Measurements from ENCODE around the gene ELMO1.

ELMO1 gene

DNA sequence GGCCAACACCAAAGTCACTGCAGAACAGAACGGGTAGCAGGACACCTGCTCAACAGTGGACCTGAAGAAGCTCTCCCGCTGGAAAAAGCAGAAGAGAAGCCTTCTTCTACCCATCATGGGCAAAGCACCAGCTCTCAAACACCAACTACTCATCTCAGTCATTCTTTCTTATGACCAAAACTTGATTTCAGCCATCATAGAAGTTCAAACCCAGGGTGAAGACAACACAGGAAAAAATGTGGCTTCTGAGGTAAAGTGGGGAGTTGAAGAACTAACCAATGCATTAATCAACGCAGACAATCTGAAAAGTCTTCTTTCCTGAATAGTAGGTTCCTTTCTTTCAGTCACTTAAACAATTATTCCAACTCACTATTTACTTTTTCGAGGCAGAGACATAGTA is 83.3 kb downstream of the ELMO1 start:
- DNase-seq = no peak

DNA sequence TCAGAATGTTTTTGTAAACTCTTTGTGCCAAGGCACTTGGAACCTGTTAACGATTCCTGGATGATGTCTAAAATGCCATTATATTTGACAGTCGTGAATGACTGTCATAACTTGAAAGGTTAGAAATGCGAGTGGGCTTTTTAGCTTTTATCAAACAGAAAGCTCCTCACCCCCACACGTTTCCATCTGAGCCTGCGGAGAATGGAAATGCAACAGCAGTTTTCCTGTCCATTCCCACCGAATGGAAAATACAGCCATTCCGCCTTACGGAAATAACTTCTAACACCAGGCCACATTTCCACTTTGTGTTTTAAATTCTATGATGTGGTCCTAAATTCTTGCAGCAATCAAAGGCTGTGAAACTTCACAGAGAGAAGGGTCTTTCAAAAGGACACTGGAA is 83.8 kb downstream of the ELMO1 start:
- no peak for DNase-seq

DNA sequence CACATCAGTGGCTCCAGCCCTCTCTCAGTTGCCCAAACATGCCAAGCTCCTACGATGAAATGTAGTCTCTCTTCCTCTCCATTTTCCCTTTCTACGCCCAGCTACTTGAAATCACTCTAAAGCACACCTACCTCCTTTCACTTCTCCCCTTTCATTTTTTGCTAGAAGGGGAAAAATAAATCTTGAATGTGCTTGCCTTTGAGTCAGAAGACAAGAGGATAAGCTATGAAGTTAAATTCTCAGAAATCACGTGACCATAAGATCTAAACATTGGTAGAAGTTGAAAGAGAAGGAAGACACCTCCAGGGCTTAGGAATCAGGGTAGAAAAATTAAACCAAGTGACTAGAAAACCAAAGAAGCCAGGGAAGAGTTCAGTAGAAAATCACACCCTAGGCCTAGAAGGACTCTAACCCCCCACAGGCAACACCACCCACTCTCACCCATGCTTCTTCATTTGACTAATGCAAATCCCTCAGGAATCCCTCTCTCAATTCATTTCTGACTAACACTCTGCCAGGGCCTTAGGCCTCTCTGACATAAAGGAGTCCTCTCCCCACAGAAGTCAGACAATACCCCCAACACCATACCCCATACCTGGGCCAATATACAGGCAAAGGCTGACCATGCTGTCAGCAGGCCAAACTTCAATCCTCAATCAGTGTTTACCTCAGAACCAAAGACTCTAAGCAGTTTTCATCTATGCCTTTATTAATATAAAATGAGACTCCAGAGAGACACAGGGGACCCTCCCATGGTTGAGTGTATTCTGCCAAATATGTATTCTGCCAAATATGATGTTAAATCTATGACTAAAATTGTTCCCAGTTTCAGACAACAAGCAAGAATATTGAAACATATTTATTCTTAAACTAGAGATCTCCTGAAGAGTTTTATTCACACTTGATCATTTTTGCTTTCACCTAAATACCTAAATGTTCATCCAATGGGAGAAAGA is 84.8 kb downstream of the ELMO1 start:
- DNase-seq = peak; percentile 18 to 76

DNA sequence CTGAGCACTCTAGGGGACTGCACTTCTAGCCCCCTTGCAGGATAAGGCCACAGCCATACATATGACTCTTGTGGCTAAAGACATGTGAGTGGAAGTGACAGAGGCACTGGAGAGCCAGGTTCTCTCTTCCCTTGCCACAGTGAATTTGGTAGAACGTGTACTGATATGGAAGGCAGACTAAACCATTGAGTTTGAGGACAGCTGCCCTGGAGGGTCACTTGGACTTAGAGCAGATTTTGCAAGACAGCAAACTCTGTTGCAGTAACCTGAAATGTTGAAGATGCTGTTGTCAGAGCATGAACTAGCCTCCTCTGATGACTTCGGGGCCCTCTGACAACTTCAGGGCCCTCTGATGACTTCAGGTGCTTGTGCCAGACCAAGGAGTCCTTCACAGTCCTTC is 85.9 kb downstream of the ELMO1 start:
- DNase-seq = no peak

DNA sequence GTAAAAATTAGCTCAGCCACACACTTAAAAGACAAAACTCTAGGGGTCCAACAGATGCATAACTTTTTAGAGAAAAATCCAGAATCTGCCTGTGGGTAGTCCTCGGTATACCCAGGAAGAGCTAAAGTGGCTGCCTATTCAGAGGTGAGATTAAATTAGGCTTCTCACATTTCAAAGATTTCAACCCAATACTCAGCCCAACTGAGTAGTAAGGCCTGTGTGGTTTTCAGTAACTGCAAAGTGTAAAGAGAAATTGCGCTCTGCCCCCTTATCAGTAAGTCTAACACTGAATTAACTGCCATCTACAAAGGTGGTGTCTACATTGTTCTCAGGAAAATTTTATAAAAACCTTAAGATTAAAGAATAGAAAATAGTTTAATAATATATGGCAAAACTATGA is 88.2 kb downstream of the ELMO1 start:
- DNase-seq = no peak

DNA sequence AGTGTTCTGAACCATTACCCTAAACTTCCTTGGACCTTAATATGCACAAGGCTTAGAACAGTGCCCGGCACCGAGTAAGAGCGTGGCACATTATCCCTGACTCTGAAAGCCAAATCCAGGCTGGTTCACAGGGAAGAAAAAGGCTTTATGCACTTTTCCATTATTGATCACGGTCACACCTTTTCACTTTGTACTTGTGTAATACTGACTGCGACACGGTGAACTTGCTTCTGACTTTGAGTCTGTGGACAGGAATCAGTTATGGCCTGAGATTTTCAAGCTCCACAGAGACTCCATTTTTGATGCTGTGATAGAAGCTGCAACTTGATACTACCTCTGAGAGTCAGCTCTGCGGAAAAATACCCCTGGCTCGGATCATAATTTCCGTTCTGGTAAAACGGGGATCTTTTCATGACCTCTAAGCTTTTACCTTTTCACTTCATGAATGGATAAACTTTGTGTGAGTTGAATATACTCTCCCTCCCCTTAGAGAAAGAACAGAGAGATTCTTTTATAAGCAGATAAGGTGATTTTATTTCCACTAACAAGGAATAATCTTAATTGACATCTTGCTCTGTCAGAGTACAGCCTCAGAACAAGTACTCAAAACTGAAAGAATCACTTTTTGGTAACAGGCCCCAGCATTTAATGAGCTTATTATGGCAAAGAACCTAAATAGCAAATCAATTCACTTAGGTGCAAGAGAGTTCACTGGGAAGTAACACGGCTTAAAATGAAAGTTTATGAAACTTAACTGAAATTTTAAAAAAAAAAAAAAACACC is 88.8 kb downstream of the ELMO1 start:
- no peak for DNase-seq

DNA sequence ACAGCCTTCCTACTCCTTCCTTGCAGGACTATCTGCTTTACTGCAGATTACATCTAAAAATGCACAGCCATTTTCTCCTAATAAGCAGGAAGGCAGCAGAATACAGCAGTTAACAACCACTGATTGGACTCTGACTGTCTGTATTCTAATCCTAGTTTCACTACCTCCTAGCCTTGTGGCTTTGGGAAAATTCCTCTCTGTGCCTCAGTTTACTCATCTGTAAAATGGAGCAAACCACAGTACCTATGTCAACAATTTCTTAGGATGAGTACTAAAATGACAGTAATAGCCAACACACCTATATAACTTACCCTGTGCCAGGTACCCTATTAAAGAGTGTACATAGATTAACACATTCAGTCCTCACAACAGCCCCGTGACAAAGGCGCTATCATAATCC is 89.5 kb downstream of the ELMO1 start:
- no peak for DNase-seq

DNA sequence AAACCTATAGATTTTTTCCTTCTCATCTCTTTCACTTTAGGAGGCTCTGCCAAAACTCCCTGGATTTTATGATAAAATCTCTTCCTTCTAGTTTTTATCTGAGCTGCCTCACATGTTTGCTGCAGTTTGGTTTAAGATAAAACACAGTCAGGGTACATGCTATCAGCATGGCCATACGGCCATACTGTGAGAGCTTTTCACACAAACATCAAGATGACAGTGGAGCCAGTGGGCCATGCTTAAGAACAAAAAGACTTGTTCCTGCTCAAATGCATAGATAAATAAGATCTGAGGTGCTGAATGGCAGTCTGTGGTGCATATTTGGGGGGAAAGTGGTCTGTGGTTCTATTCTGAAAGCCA is 91.0 kb downstream of the ELMO1 start:
- no peak for DNase-seq

DNA sequence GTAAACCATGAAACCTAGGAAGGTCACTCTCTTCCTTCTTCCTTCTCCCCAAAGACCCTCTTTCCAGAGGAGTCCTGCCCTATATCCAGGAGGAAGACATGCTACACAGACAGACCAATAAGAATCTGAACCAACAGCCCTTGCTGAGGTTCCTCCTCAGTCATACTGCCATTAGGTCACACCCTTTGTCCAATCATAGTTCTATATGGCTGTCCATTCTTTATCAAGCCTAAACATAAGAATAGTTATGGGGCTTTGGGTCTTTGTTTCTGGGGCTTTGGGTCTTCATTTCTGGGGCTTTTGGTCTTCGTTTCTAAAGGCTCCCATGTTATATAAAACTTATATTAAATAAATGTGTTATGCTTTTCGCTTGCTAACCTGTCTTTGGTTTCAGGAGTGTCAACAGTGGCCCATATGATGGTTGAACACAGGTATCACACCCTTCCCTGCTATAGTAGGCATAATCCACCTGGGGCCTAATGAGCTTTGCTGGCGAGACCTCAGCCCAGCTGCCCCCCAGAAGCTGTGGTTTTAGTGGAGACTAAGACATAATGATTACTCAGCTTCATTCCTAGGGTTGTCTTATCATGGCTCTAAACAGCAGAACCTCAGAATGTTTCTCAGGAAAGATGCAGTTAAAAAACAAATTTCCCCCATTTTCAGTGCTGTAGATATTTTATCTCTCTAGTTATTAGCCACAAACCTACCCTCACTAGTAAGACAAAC is 91.6 kb downstream of the ELMO1 start:
- DNase-seq = no peak

DNA sequence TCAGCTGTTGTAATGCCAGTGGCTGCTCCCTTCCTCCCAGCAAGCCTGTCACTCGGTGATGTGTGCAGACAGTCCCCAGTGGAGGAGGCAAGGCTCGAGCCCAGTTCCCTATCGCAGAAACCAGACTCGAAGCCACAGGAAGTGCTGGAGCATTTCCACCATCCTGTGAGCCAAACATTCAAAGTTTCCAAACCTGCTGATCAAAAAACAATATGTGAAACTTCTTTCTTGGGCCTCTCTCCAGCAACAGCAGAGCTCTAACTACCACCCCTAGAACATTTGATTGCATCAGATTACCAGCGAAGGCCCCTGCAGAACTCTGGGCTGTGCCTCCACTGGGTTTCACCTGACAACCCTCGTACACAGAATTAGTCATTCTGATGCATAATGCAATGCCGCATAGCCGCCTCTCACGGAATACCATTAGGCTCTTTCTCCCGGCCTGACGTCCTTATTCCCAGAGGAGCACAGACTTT is 94.0 kb downstream of the ELMO1 start:
- peak in 1 of 2 experiments; percentile 69 for DNase-seq

DNA sequence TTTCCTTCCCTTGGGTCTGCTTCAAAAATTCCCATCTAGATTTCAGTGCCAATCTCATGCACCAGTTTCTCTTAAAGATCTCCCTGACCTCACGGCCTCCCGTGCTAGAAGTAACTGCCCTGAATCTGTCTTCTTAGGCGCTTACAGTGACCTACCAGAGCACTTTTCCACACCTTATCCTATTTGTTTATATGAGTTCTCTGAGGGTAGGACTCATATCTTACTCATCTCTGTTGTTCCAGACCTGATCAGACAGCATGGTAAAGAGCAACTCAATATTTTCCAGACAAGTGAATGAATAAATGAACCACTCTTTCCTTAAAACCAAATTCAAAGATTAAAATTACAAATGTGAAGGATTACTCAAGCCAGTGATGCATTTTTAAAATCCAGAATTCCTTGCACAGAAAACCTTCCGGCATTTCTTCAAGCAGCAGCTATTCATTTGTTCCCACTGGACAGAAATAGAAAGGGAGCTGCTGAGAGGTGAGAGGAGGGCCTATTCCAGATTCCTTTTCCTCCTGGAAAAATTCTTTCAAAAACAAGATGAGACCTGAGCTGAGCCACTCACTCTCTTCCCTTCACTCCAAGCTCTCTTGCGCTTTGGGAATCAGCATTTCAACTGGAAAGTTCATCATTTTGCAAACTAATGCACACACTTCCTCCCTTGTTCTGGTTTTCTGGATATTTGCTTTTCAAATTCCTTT is 94.6 kb downstream of the ELMO1 start:
- DNase-seq = no peak

DNA sequence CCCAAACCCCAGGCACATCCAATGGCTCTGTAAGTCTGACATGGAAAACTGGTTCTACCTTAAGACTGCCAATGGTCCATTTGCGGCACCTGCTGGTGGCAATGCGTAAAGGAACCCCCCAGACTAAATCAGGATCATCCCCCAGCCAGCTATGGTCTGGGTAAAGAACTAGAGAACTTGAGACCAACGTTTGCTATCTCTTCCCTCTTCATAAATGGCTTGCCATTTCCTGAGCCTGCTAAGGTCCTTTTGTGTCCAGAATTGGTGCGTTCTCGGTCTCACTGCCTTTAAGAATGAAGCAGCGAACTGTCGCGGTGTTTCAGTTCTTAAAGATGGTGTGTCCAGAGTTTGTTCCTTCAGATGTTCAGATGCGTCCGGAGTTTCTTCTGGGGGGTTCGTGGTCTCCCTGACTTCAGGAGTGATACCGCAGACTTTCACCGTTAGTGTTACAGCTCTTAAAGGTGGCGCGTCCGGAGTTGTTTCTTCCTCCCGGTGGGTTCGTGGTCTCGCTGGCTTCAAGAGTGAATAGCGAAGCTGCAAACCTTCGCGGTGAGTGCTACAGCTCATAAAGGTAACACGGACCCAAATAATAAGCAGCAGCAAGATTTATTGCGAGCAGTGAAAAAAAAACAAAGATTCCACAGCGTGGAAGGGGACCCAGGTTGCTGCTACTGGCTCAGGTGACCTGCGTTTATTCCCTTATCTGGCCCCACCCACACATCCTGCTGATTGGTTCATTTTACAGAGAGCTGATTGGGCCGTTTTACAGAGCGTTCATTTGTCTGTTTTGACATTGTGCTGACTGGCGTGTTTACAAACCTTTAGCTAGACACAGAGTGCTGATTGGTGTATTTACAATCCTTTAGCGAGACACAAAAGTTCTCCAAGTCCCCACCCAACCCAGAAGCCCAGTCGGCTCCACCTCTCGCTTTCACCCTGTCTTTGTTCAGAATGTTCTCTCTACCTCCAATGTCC is 95.4 kb downstream of the ELMO1 start:
- peak; percentile 32 to 75 for DNase-seq

DNA sequence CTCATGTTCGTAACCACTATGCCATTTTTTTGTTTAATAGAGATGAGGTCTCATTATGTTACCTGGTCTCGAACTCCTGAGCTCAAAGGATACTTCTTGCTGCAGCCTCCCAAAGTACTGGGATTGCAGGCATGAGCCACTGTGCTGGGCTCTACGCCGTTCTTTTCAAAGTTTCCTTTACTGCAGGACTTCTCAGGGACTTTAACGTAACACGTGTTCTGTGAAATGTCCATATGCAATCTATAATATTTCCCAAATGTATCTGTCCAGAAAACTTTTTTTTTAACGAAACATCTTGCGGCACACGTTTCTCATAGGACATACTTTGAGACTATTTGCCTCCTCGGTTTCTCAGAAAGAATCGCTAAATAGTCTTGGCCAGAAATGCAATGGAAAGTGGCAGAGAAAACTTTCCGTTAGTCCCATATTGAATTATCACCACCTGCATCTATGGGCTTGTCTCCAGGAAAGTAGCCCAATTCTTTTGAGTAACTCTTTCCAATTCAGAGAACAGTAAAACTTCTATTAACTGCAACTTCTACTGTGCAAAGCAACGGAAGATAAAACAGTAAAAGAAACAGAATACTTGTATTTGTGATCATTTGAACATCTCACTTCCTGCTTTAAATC is 96.3 kb downstream of the ELMO1 start:
- DNase-seq = no peak

DNA sequence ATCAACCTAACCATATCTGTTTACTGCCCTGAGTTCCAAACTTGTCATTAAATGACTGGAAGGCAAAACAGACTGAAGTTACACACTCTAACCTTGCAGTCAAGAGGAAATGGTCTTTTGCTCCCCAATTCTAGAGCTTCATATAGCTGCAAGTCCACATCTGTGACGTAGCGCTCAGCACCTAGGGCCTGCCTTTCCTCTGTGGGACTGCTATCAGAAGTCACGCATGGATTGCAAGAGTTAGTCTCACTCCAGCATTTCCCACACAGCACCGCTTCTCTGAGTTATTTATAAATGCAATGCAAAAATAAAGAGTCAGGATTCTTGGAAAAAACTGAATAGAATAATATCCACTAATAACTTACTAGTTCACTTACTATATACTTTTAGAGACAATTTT is 96.9 kb downstream of the ELMO1 start:
- DNase-seq = no peak

DNA sequence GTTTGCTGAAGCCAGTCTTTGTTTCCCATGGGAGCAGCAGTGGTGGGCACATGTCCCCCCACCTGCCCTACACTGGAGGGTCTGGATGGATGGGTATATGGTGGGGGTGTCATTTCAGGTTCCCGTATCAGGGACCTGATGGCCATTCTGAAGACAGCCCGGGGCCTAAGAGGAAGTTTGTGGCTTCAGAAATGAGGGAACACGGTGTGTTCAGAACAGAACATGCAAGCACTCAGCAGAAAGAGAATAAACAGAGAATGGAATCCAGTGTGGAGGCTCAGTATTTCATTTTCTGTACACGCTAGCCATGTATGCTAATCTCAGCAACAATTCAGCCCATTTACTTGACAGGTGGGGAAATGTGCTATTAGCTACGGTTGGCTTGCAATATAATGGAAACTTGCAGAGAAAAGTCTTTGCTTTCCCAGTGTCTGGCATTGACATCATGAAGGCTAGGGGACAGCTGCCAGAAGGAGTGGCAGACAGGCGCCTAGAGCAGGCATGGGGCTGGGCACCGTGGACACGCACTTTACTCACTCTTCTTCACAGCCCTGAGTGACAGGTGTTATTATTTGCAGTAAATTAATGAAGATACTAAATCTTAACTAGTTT is 98.6 kb downstream of the ELMO1 start:
- DNase-seq = no peak

DNA sequence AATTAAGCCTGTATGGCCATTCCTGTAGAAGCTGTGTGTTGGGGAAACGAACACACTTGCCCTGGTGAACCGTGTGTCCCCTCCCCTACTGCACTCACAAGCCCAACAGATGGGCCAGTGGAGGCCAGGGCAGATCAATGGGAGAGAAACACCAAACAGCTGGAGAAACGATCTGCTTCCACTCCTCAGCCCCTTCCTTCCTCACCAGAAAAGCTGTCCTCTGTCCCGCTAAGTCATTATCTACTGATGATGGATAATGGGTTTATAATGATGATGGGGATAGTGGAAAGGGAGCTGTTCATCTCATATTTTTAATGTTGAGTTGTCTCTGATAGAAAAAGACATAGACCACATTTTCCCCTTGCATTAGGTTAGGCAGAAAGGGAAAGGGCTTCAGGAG is 99.7 kb downstream of the ELMO1 start:
- no peak for DNase-seq

DNA sequence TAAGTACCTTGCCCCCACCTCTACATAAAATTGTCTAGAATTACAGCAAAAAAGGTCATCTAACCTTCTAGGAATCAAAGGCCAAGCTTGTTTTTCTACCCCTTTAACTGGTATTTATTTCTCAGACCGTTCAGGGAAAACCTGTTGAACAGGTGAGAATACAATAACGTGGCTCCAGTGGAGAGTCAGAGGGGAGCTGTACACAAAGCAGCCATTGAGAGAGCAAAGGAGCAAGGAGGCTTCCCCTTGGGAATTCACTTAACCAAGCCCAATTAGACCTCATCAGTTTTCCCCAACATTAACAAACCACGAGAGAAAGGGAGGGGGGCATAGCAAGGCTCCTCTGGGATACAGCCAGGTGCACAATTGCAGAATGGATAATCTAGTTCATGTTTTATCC is 101.9 kb downstream of the ELMO1 start:
- DNase-seq = peak; percentile 97 to 98

DNA sequence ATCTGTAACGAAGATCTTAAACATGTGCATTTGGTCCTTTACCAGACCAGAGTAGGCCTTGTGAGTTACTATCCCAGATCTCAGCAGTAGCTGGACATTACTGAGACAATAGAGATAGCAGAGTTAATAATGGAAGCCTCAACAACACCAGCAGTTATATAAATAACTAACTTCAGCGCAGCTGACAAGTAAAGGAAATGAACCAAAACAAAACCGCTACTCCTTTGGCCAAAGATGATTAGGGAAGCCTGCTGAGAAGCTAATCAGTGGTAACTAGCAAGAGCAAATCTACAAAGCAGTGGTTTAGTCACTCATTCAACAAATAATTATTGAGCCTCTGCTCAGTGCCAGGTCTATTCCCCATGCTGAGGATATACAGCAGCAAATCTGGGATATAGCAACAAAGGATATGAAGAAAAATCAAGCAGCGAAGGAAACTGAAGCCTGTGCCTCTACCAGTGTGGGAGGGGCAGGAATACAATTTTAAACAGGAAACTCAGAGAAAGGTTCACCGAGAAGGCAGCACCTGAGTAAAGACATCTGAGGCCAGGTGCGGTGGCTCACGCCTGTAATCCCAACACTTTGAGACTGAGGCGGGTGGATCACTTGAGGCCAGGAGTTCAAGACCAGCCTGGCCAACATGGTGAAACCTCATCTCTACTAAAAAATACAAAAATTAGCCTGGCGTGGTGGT is 103.6 kb downstream of the ELMO1 start:
- DNase-seq = no peak

DNA sequence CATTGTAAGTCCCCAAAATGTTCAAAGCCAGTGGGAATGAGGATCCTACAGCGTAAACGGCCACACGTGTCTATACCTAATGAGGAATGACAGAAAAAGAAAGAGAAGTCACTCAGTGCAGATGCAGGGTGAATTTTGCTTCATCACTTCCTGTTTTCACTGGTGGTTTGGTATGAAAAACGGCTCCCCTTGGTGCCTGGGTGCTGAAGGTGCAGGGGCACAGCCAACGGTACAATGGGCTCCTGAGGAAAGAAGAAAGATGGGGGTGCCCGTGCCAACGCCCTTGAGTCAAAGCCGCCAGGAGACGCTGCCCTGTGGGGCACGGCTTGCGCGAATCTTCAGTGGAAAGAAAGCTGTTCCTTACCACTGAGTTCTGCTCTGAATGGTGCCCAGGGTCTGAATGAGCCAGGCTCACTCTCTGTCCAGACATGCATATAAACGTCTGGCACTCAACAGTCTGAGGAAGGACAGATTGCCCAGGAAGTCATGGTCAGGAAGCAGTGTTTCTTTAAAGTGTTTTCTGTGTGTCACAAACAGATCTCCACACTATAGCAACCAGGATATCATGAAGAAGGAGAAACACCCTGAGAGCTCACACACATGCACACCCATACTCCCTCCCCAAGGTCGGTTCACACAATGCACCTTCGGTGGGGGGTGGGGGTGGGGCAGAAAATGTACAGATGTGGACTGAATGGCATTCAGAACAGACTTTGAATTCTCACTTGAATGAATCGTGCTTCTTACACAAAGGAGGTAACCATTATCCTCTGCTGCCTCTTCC is 105.8 kb downstream of the ELMO1 start:
- DNase-seq = no peak
